SU-DHL-6 (cell line): ENCODE data around the gene SLAMF7.

Experiments
- H2AFZ ChIP-seq: fragments of 200-600 bp; sonication (generic); 2 replicates; pipeline ENCODE4 v1.6.1; 2014; ENCODE audit warnings: low read depth, mild to moderate bottlenecking, moderate library complexity, mixed read lengths, antibody characterized with exemption, low read length; ENCODE audit not compliant: severe bottlenecking
- H3F3A ChIP-seq: fragments of 200-600 bp; shearing (Covaris generic); 2 replicates; pipeline ENCODE4 v1.6.0; 2016; ENCODE audit warnings: antibody characterized with exemption, mild to moderate bottlenecking; ENCODE audit not compliant: insufficient read depth
- H3K27ac ChIP-seq: fragments of 200-600 bp; sonication (generic); 2 replicates; pipeline ENCODE4 v1.5.1; 2016; ENCODE audit warnings: low read depth, mild to moderate bottlenecking, low read length, moderate library complexity, mixed read lengths
- H3K27me3 ChIP-seq: fragments of 200-600 bp; sonication (generic), shearing (Covaris generic); 2 replicates; pipeline ENCODE4 v1.6.0; 2014; ENCODE audit warnings: mild to moderate bottlenecking, low read length
- H3K36me3 ChIP-seq: fragments of 200-600 bp; sonication (generic); 2 replicates; pipeline ENCODE4 v1.6.1; 2014; ENCODE audit warnings: mild to moderate bottlenecking, low read length, mixed read lengths
- H3K4me2 ChIP-seq: fragments of 300-600, 200-600 bp; shearing (Covaris generic), sonication (generic); 2 replicates; pipeline ENCODE4 v1.6.0; 2014; ENCODE audit warnings: low read length, low read depth, mild to moderate bottlenecking; ENCODE audit not compliant: poor library complexity, severe bottlenecking
- H3K4me3 ChIP-seq: fragments of 200-600 bp; sonication (generic); 2 replicates; pipeline ENCODE4 v1.5.1; 2014; ENCODE audit warnings: antibody characterized with exemption, low read length, mild to moderate bottlenecking, mixed read lengths; ENCODE audit not compliant: insufficient read depth, poor library complexity, severe bottlenecking
- H3K79me2 ChIP-seq: fragments of 200-600 bp; sonication (generic); 2 replicates; pipeline ENCODE4 v1.6.1; 2014; ENCODE audit warnings: mild to moderate bottlenecking, low read length, moderate library complexity; ENCODE audit not compliant: insufficient read depth
- H3K9ac ChIP-seq: fragments of 200-600 bp; sonication (generic); 2 replicates; pipeline ENCODE4 v1.7.0; 2014; ENCODE audit warnings: mild to moderate bottlenecking, low read length
- H3K9me2 ChIP-seq: fragments of 200-600 bp; sonication (generic); replicated peaks from 2 replicates; pipeline ENCODE4 v1.6.1; 2014; ENCODE audit warnings: low read length; ENCODE audit not compliant: insufficient read depth
- H3K9me3 ChIP-seq: fragments of 200-600 bp; sonication (generic); 2 replicates; pipeline ENCODE4 v1.6.1; 2014; ENCODE audit warnings: low read length, mixed read lengths; ENCODE audit not compliant: insufficient read depth
- H4K20me1 ChIP-seq: fragments of 200-600 bp; sonication (generic); 2 replicates; pipeline ENCODE4 v1.6.1; 2014; ENCODE audit warnings: low read depth, mild to moderate bottlenecking, antibody characterized with exemption, low read length, moderate library complexity, mixed read lengths
- CTCF ChIP-seq: fragments of 200-600 bp; sonication (generic); IDR thresholded peaks from one replicate; pipeline ENCODE4 v1.5.1; 2017; ENCODE audit warnings: antibody characterized with exemption, mild to moderate bottlenecking, low read length, moderate library complexity; ENCODE audit not compliant: insufficient read depth, poor library complexity, severe bottlenecking
- EZH2phosphoT487 ChIP-seq: fragments of 200-600 bp; sonication (generic), shearing (Covaris generic); conservative IDR thresholded peaks from 2 replicates; pipeline ENCODE4 v1.6.1; 2018; ENCODE audit warnings: mild to moderate bottlenecking, antibody characterized with exemption, low read length, moderate library complexity, mixed read lengths

Gene SLAMF7

GRCh38 chr1:160742428-160743127 is 3.5 kb downstream of the SLAMF7 start:
- H3K4me3 ChIP-seq, result no peak overlapping the region
- H3K36me3 ChIP-seq, result no peaks in the 10 kb centered on the region
- H3K9ac ChIP-seq, result no peak overlapping the region
- no peaks in the 10 kb centered on the region for H3F3A ChIP-seq
- no peaks in the 10 kb centered on the region for H4K20me1 ChIP-seq
- no peaks in the 10 kb centered on the region for H3K79me2 ChIP-seq
- H3K9me3 ChIP-seq, result no peaks in the 10 kb centered on the region
- no peak for TF ChIP-seq EZH2phosphoT487
- TF ChIP-seq CTCF, result no peak
- no peaks in the 10 kb centered on the region for H3K9me2 ChIP-seq
- no peak overlapping the region for H3K4me2 ChIP-seq
- H3K27ac ChIP-seq, result no peak overlapping the region
- H2AFZ ChIP-seq, result no peak overlapping the region
- H3K27me3 ChIP-seq, result no peaks in the 10 kb centered on the region

- Histone ChIP-seq H3K79me2 (no peaks in the 10 kb centered on the region), H3K4me2 (no peak overlapping the region), H3K4me3 (no peak overlapping the region)
Observed at GRCh38 chr1:160743266-160743665, 4.2 kb downstream of the SLAMF7 start.

GRCh38 chr1:160744199-160744851 is 5.3 kb downstream of the SLAMF7 start:
- H4K20me1 ChIP-seq, result no peaks in the 10 kb centered on the region
- no peak overlapping the region for H3K4me2 ChIP-seq
- no peak overlapping the region for H2AFZ ChIP-seq
- TF ChIP-seq CTCF, result no peak
- no peak for TF ChIP-seq EZH2phosphoT487
- no peaks in the 10 kb centered on the region for H3K27me3 ChIP-seq
- no peaks in the 10 kb centered on the region for H3K79me2 ChIP-seq
- no peaks in the 10 kb centered on the region for H3F3A ChIP-seq
- no peaks in the 10 kb centered on the region for H3K9me3 ChIP-seq
- no peak overlapping the region for H3K9ac ChIP-seq
- H3K4me3 ChIP-seq, result no peak overlapping the region
- no peaks in the 10 kb centered on the region for H3K36me3 ChIP-seq
- no peaks in the 10 kb centered on the region for H3K9me2 ChIP-seq
- no peak overlapping the region for H3K27ac ChIP-seq

More at GRCh38 chr1:160743266-160743665, 4.2 kb downstream of the SLAMF7 start:
- Histone ChIP-seq H3F3A (no peaks in the 10 kb centered on the region), H3K9ac (no peak overlapping the region), H4K20me1 (no peaks in the 10 kb centered on the region), H3K27me3 (no peaks in the 10 kb centered on the region), H2AFZ (no peak overlapping the region), H3K9me3 (no peaks in the 10 kb centered on the region), H3K9me2 (no peaks in the 10 kb centered on the region), H3K27ac (no peak overlapping the region), H3K36me3 (no peaks in the 10 kb centered on the region)
- TF ChIP-seq CTCF (no peak), EZH2phosphoT487 (no peak)
